MM.1S (cell line): ENCODE measurements around the gene ASIC2.

Experiments used
- DNase-seq: peaks from one replicate; pipeline ENCODE4 v3.0.0-alpha.2; 2015
- H2AFZ ChIP-seq: fragments of 300-600 bp; sonication (generic); 2 replicates; pipeline ENCODE4 v1.6.0; 2016; ENCODE audit warnings: antibody characterized with exemption, low read length
- H3F3A ChIP-seq: fragments of 300-600 bp; sonication (generic); 2 replicates; pipeline ENCODE4 v1.6.1; 2016; ENCODE audit warnings: mild to moderate bottlenecking, antibody characterized with exemption, low read length, moderate library complexity, mixed read lengths; ENCODE audit not compliant: insufficient read depth
- H3K27ac ChIP-seq: fragments of 300-600 bp; sonication (generic); 2 replicates; pipeline ENCODE4 v1.5.1; 2016; ENCODE audit warnings: mild to moderate bottlenecking, low read length
- H3K27me3 ChIP-seq: fragments of 300-600 bp; sonication (generic); replicated peaks from 2 replicates; pipeline ENCODE4 v1.6.0; 2016; ENCODE audit warnings: low read length; ENCODE audit not compliant: insufficient read depth
- H3K36me3 ChIP-seq: fragments of 300-600 bp; sonication (generic); replicated peaks from 2 replicates; pipeline ENCODE4 v1.6.1; 2016; ENCODE audit warnings: mild to moderate bottlenecking, low read length, mixed read lengths; ENCODE audit not compliant: insufficient read depth
- H3K4me1 ChIP-seq: fragments of 300-600 bp; sonication (generic); 2 replicates; pipeline ENCODE4 v1.6.1; 2016; ENCODE audit warnings: low read length, mixed read lengths
- H3K4me2 ChIP-seq: fragments of 300-600 bp; sonication (generic); 2 replicates; pipeline ENCODE4 v1.6.0; 2016; ENCODE audit warnings: low read depth, low read length
- H3K4me3 ChIP-seq: fragments of 300-600 bp; sonication (generic); 2 replicates; pipeline ENCODE4 v1.5.1; 2016; ENCODE audit warnings: low read length, mixed read lengths
- H3K79me2 ChIP-seq: fragments of 300-600 bp; sonication (generic); 2 replicates; pipeline ENCODE4 v1.6.1; 2016; ENCODE audit warnings: mixed run types, low read length, mixed read lengths
- H3K9ac ChIP-seq: fragments of 300-600 bp; sonication (generic); 2 replicates; pipeline ENCODE4 v1.6.1; 2016; ENCODE audit warnings: low read length, mixed read lengths
- H3K9me2 ChIP-seq: fragments of 300-600 bp; sonication (generic); replicated peaks from 2 replicates; pipeline ENCODE4 v1.6.1; 2016; ENCODE audit warnings: mild to moderate bottlenecking, low read length, mixed read lengths; ENCODE audit not compliant: insufficient read depth
- H3K9me3 ChIP-seq: fragments of 300-600 bp; sonication (generic); replicated peaks from 2 replicates; pipeline ENCODE4 v1.6.1; 2016; ENCODE audit warnings: mild to moderate bottlenecking, low read length, mixed read lengths; ENCODE audit not compliant: insufficient read depth
- H4K20me1 ChIP-seq: fragments of 300-600 bp; sonication (generic); 2 replicates; pipeline ENCODE4 v1.6.1; 2016; ENCODE audit warnings: mild to moderate bottlenecking, low read length, moderate library complexity, mixed read lengths; ENCODE audit not compliant: insufficient read depth
- CTCF ChIP-seq: fragments of 300-600 bp; sonication (generic); IDR thresholded peaks from 2 replicates; pipeline ENCODE4 v1.5.1; 2016; ENCODE audit warnings: antibody characterized with exemption, low read length, mixed read lengths
- EZH2 ChIP-seq: fragments of 300-600 bp; sonication (generic); optimal IDR thresholded peaks from 2 replicates; pipeline ENCODE3; 2017; ENCODE audit warnings: low read depth, mild to moderate bottlenecking, antibody characterized with exemption, low read length, mixed read lengths
- EZH2phosphoT487 ChIP-seq: fragments of 300-600 bp; sonication (generic); IDR thresholded peaks from 2 replicates; pipeline ENCODE4 v1.6.1; 2018; ENCODE audit warnings: antibody characterized with exemption, low read length

Gene ASIC2

GRCh38 chr17:33197342-33197741, 95.8 kb downstream of the ASIC2 start:
- no peaks in the 10 kb centered on the region for H3K9me2 ChIP-seq
- no peak for DNase-seq
- no peaks in the 10 kb centered on the region for H3F3A ChIP-seq
- no peak overlapping the region for H2AFZ ChIP-seq
- H3K9ac ChIP-seq = no peak overlapping the region
- no peak overlapping the region for H3K4me3 ChIP-seq
- no peak for TF ChIP-seq EZH2
- no peak for TF ChIP-seq EZH2phosphoT487
- TF ChIP-seq CTCF = no peak
- H3K9me3 ChIP-seq = no peaks in the 10 kb centered on the region
- H3K27ac ChIP-seq = no peak overlapping the region
- no peaks in the 10 kb centered on the region for H4K20me1 ChIP-seq
- H3K4me2 ChIP-seq = no peak overlapping the region
- H3K4me1 ChIP-seq = no peaks in the 10 kb centered on the region
- no peaks in the 10 kb centered on the region for H3K27me3 ChIP-seq
- H3K79me2 ChIP-seq = no peaks in the 10 kb centered on the region
- no peaks in the 10 kb centered on the region for H3K36me3 ChIP-seq

DNA sequence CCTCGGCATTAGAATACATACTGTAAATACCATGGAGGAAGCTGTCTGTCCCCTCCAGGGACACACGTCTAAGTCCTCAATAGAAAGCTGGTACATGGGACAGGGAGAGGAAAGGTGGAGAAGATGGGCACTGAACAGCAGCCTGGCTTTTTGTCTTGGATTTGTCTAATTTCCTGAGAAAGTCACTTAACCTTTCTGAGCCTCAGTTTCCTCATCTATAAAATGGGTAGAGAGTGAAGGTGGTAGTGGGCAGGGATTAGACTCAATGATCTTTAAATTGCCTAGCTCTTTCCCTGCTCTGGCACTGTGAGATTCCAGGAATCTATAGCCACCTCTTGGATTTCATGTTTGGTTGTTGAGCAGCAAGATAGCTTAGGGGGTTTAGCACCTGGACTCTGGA, 96.2 kb downstream of the ASIC2 start:
- no peaks in the 10 kb centered on the region for H4K20me1 ChIP-seq
- DNase-seq = no peak
- H3F3A ChIP-seq = no peaks in the 10 kb centered on the region
- no peak overlapping the region for H3K27ac ChIP-seq
- no peaks in the 10 kb centered on the region for H3K4me1 ChIP-seq
- H3K9me3 ChIP-seq = no peaks in the 10 kb centered on the region
- no peak overlapping the region for H3K9ac ChIP-seq
- no peaks in the 10 kb centered on the region for H3K9me2 ChIP-seq
- no peaks in the 10 kb centered on the region for H3K27me3 ChIP-seq
- no peaks in the 10 kb centered on the region for H3K36me3 ChIP-seq
- no peak overlapping the region for H3K4me3 ChIP-seq
- H2AFZ ChIP-seq = no peak overlapping the region
- TF ChIP-seq EZH2 (no peak), EZH2phosphoT487 (no peak), CTCF (no peak)
- no peaks in the 10 kb centered on the region for H3K79me2 ChIP-seq
- no peak overlapping the region for H3K4me2 ChIP-seq

GRCh38 chr17:33192951-33193911, 99.9 kb downstream of the ASIC2 start:
- no peaks in the 10 kb centered on the region for H3K79me2 ChIP-seq
- H3K4me1 ChIP-seq = no peaks in the 10 kb centered on the region
- H3K4me3 ChIP-seq = no peak overlapping the region
- no peaks in the 10 kb centered on the region for H4K20me1 ChIP-seq
- no peaks in the 10 kb centered on the region for H3K9me2 ChIP-seq
- H3K4me2 ChIP-seq = no peak overlapping the region
- no peak overlapping the region for H3K9ac ChIP-seq
- no peaks in the 10 kb centered on the region for H3K36me3 ChIP-seq
- no peaks in the 10 kb centered on the region for H3F3A ChIP-seq
- no peak overlapping the region for H2AFZ ChIP-seq
- no peak for DNase-seq
- H3K27ac ChIP-seq = no peak overlapping the region
- no peaks in the 10 kb centered on the region for H3K27me3 ChIP-seq
- no peaks in the 10 kb centered on the region for H3K9me3 ChIP-seq
- no peak for TF ChIP-seq CTCF
